ENCODE results near the gene HBA2. TPM values are rescaled to one million over a fixed set of nuclear protein-coding genes. Genes with fewer than 3 reads are reported as not detected.

The HBA2 gene
- total RNA-seq, 1 donor from 2014 or later: not detected

- no peaks in the 10 kb centered on the region for H3K79me2 ChIP-seq (ENCODE audit: low read depth)
- H3K27ac ChIP-seq: no peak overlapping the region
- peaks cover 82% of the 10 kb centered on the region for H3K27me3 ChIP-seq
- no peaks in the 10 kb centered on the region for H3K36me3 Mint-ChIP-seq
- peaks cover 57% of the 10 kb centered on the region for H3K27me3 Mint-ChIP-seq (ENCODE audit: insufficient read depth, low read depth)
- H3K4me1 ChIP-seq: peaks cover 11% of the 10 kb centered on the region
- no peaks in the 10 kb centered on the region for H3K9me3 ChIP-seq (ENCODE audit: low read depth)
- H3K4me3 Mint-ChIP-seq: peak overlapping the region; percentile 57
- H3K4me3 ChIP-seq: peak overlapping the region; percentile 43
- H3K4me2 ChIP-seq: peak overlapping the region; percentile 71
- no peaks in the 10 kb centered on the region for H3K36me3 ChIP-seq
- H3K9ac ChIP-seq: no peak overlapping the region
- TF ChIP-seq EZH2 (IDR thresholded peaks at IDR 0.05): no peak
- TF ChIP-seq EZH2phosphoT487 (IDR thresholded peaks at IDR 0.05): no peak
- TF ChIP-seq CTCF (IDR thresholded peaks at IDR 0.05): no peak
- peaks cover 46% of the 10 kb centered on the region for H4K20me1 ChIP-seq (ENCODE audit: low read depth)
- peaks cover 10% of the 10 kb centered on the region for H3F3A ChIP-seq (ENCODE audit: low read depth)
- H3K27ac Mint-ChIP-seq: no peak overlapping the region
- DNase-seq (ENCODE audit: low spot score): peak; percentile 35
- no peaks in the 10 kb centered on the region for H3K9me3 Mint-ChIP-seq
- H3K4me1 Mint-ChIP-seq: peaks cover 3% of the 10 kb centered on the region
- no peak overlapping the region for H2AFZ ChIP-seq (replicated peaks)
Measured at GRCh38 chr16:164827-165538, 7.7 kb upstream of the HBA2 start.

- H4K20me1 ChIP-seq (ENCODE audit: low read depth): peaks cover 52% of the 10 kb centered on the region
- H3K4me2 ChIP-seq: peak within 1 kb of the TSS; percentile 71
- no peak within 1 kb of the TSS for H3K9ac ChIP-seq
- no peaks in the 10 kb centered on the region for H3K9me3 ChIP-seq (ENCODE audit: low read depth)
- H3K27ac Mint-ChIP-seq: no peak within 1 kb of the TSS
- H3K4me3 Mint-ChIP-seq: peak within 1 kb of the TSS; percentile 57
- peaks cover 65% of the 10 kb centered on the region for H3K27me3 Mint-ChIP-seq (ENCODE audit: insufficient read depth, low read depth)
- H3K4me3 ChIP-seq: peak within 1 kb of the TSS; percentile 43
- no peak within 1 kb of the TSS for H2AFZ ChIP-seq (replicated peaks)
- peaks cover 3% of the 10 kb centered on the region for H3K9me3 Mint-ChIP-seq
- H3K4me1 Mint-ChIP-seq: peaks cover 3% of the 10 kb centered on the region
- peak; percentile 43 for DNase-seq (ENCODE audit: low spot score)
- H3K27me3 ChIP-seq: peaks cover 84% of the 10 kb centered on the region
- H3K79me2 ChIP-seq (ENCODE audit: low read depth): no peaks in the 10 kb centered on the region
- H3K36me3 Mint-ChIP-seq: peaks cover under 1% of the 10 kb centered on the region
- H3K4me1 ChIP-seq: peaks cover 11% of the 10 kb centered on the region
- H3K27ac ChIP-seq: no peak within 1 kb of the TSS
- TF ChIP-seq CTCF (IDR thresholded peaks at IDR 0.05): no peak
- TF ChIP-seq EZH2 (IDR thresholded peaks at IDR 0.05): peak; percentile 100
- TF ChIP-seq EZH2phosphoT487 (IDR thresholded peaks at IDR 0.05): peak; percentile 99
- no peaks in the 10 kb centered on the region for H3K36me3 ChIP-seq
- H3F3A ChIP-seq (ENCODE audit: low read depth): peaks cover 10% of the 10 kb centered on the region
Measured at GRCh38 chr16:165539-166374, 6.9 kb upstream of the HBA2 start, which contains the start of gene HBM. Gene HBM (plus strand): TSS chr16:165978. CDS start chr16:165998, 20 bp downstream.

GRCh38 chr16:166375-167121 lies 6.1 kb upstream of the HBA2 start:
- no peak overlapping the region for H3K4me3 Mint-ChIP-seq

More at GRCh38 chr16:166375-167121, 6.1 kb upstream of the HBA2 start:
- TF ChIP-seq CTCF (IDR thresholded peaks at IDR 0.05) (no peak), EZH2phosphoT487 (IDR thresholded peaks at IDR 0.05) (peak; percentile 5), EZH2 (IDR thresholded peaks at IDR 0.05) (no peak)
- peaks cover 11% of the 10 kb centered on the region for H3K4me1 ChIP-seq
- no peak overlapping the region for H3K9ac ChIP-seq
- Mint-ChIP-seq H3K9me3 (peaks cover 5% of the 10 kb centered on the region), H3K27ac (no peak overlapping the region), H3K36me3 (peaks cover 3% of the 10 kb centered on the region), H3K4me1 (peaks cover 3% of the 10 kb centered on the region), H3K27me3 (ENCODE audit: insufficient read depth, low read depth) (peaks cover 66% of the 10 kb centered on the region)
- H4K20me1 ChIP-seq (ENCODE audit: low read depth): peaks cover 56% of the 10 kb centered on the region
- H3K9me3 ChIP-seq (ENCODE audit: low read depth): no peaks in the 10 kb centered on the region
- H3K36me3 ChIP-seq: no peaks in the 10 kb centered on the region
- H3F3A ChIP-seq (ENCODE audit: low read depth): peaks cover 10% of the 10 kb centered on the region
- no peak overlapping the region for H2AFZ ChIP-seq (replicated peaks)
- peak; percentile 43 for DNase-seq (ENCODE audit: low spot score)
- H3K27me3 ChIP-seq: peaks cover 84% of the 10 kb centered on the region
- H3K4me2 ChIP-seq: no peak overlapping the region
- H3K79me2 ChIP-seq (ENCODE audit: low read depth): no peaks in the 10 kb centered on the region
- H3K4me3 ChIP-seq: no peak overlapping the region
- H3K27ac ChIP-seq: no peak overlapping the region

Measured in neural progenitor cell (in vitro differentiated cells).